ENCODE data around the gene KLHL26.
"Not testable (repeated sequence)": the region's sequence is repeated elsewhere in the genome, so short reads cannot be mapped to it uniquely, and the experiment has no call there.

KLHL26 gene

GRCh38 chr19:18595475-18595874, 41.4 kb upstream of the KLHL26 start:
- in situ Hi-C loops (cut with HindIII; ENCODE audit: low sequenced_read_pairs) = loop anchor here (5.0 to 25.0 kb wide), 2 partner anchors 77 to 242 kb away; partner anchors contain the start of gene UPF1
- no peak overlapping the region for H3K4me3 ChIP-seq (ENCODE audit: low read depth, low read length)

GRCh38 chr19:18596752-18597157, 40.1 kb upstream of the KLHL26 start:
- DNase-seq (ENCODE audit: low read depth) = no peak
- in situ Hi-C loops (cut with HindIII; ENCODE audit: low sequenced_read_pairs) = loop anchor here (5.0 to 25.0 kb wide), 2 partner anchors 76 to 241 kb away; partner anchors contain the start of gene UPF1
- TF ChIP-seq CTCF (IDR thresholded peaks at IDR 0.05; ENCODE audit: low read depth, low read length, missing control alignments) = no peak
- no peak overlapping the region for H3K4me3 ChIP-seq (ENCODE audit: low read depth, low read length)

More at GRCh38 chr19:18595475-18595874, 41.4 kb upstream of the KLHL26 start:
- TF ChIP-seq CTCF (IDR thresholded peaks at IDR 0.05; ENCODE audit: low read depth, low read length, missing control alignments) = no peak
- no peak for DNase-seq (ENCODE audit: low read depth)

- in situ Hi-C loops (cut with HindIII; ENCODE audit: low sequenced_read_pairs) = loop anchor here (5.0 to 25.0 kb wide), 2 partner anchors 74 to 239 kb away; partner anchors contain the start of gene UPF1
- DNase-seq (ENCODE audit: low read depth) = no peak
- no peak for TF ChIP-seq CTCF (IDR thresholded peaks at IDR 0.05; ENCODE audit: low read depth, low read length, missing control alignments)
- no peak overlapping the region for H3K4me3 ChIP-seq (ENCODE audit: low read depth, low read length)
Observed at GRCh38 chr19:18597809-18598660, 38.8 kb upstream of the KLHL26 start.

GRCh38 chr19:18599485-18599884, 37.3 kb upstream of the KLHL26 start:
- H3K4me3 ChIP-seq (ENCODE audit: low read depth, low read length) = no peak overlapping the region
- TF ChIP-seq CTCF (IDR thresholded peaks at IDR 0.05; ENCODE audit: low read depth, low read length, missing control alignments) = no peak
- in situ Hi-C loops (cut with HindIII; ENCODE audit: low sequenced_read_pairs) = loop anchor here (5.0 to 25.0 kb wide), 2 partner anchors 73 to 238 kb away; partner anchors contain the start of gene UPF1
- DNase-seq (ENCODE audit: low read depth) = no peak

GRCh38 chr19:18600692-18601397, 36.0 kb upstream of the KLHL26 start:
- in situ Hi-C loops (cut with HindIII; ENCODE audit: low sequenced_read_pairs); H3K4me3 ChIP-seq (ENCODE audit: low read depth, low read length); DNase-seq (ENCODE audit: low read depth): not testable (repeated sequence)

GRCh38 chr19:18601875-18602274, 35.0 kb upstream of the KLHL26 start:
- no peak for TF ChIP-seq CTCF (IDR thresholded peaks at IDR 0.05; ENCODE audit: low read depth, low read length, missing control alignments)
- DNase-seq (ENCODE audit: low read depth) = no peak
- in situ Hi-C loops (cut with HindIII; ENCODE audit: low sequenced_read_pairs) = no loop called here
- H3K4me3 ChIP-seq (ENCODE audit: low read depth, low read length) = no peak overlapping the region

Measured in astrocyte of the cerebellum (primary cell).